GM21390 (cell line): ENCODE results near the gene ASTN2.

ENCODE experiments used
- ATAC-seq: cut with Tn5 transposase; IDR thresholded peaks from one replicate; pipeline ENCODE4 v1.9.1; 2021; ENCODE audit not compliant: unreplicated experiment

ASTN2 gene

GRCh38 chr9:117187498-117187897 is 227.4 kb downstream of the ASTN2 start:
- no peak for ATAC-seq

- no peak for ATAC-seq
Measured at GRCh38 chr9:117184173-117184572, 230.7 kb downstream of the ASTN2 start.

- no peak for ATAC-seq
Measured at GRCh38 chr9:117182046-117182445, 232.8 kb downstream of the ASTN2 start.

GRCh38 chr9:117180896-117181445 is 233.9 kb downstream of the ASTN2 start:
- no peak for ATAC-seq

- ATAC-seq = no peak
Measured at GRCh38 chr9:117178596-117179375, 236.1 kb downstream of the ASTN2 start.

GRCh38 chr9:117170567-117170966 is 244.3 kb downstream of the ASTN2 start:
- no peak for ATAC-seq

- ATAC-seq = no peak
Measured at GRCh38 chr9:117169089-117169621, 245.7 kb downstream of the ASTN2 start.

GRCh38 chr9:117164512-117164911 is 250.3 kb downstream of the ASTN2 start:
- no peak for ATAC-seq

GRCh38 chr9:117160254-117160653 is 254.6 kb downstream of the ASTN2 start:
- no peak for ATAC-seq

- no peak for ATAC-seq
Measured at GRCh38 chr9:117156771-117157535, 257.9 kb downstream of the ASTN2 start.

- ATAC-seq = no peak
Measured at GRCh38 chr9:117156144-117156688, 258.6 kb downstream of the ASTN2 start.

- ATAC-seq = no peak
Measured at GRCh38 chr9:117153021-117153420, 261.8 kb downstream of the ASTN2 start.

- ATAC-seq = no peak
Measured at GRCh38 chr9:117151716-117152115, 263.1 kb downstream of the ASTN2 start.

GRCh38 chr9:117149996-117150395 is 264.9 kb downstream of the ASTN2 start:
- no peak for ATAC-seq

- ATAC-seq = no peak
Measured at GRCh38 chr9:117145811-117146490, 268.9 kb downstream of the ASTN2 start.

- ATAC-seq = no peak
Measured at GRCh38 chr9:117145081-117145480, 269.8 kb downstream of the ASTN2 start.

GRCh38 chr9:117138231-117138630 is 276.6 kb downstream of the ASTN2 start:
- no peak for ATAC-seq

- no peak for ATAC-seq
Measured at GRCh38 chr9:117136461-117136860, 278.4 kb downstream of the ASTN2 start.

GRCh38 chr9:117135501-117136098 is 279.3 kb downstream of the ASTN2 start:
- ATAC-seq = no peak

- no peak for ATAC-seq
Measured at GRCh38 chr9:117134826-117135500, 279.9 kb downstream of the ASTN2 start.
